Right ventricle myocardium superior (tissue), 1 donor: ENCODE data around the gene APOL4. TPM values are rescaled to one million over a fixed set of nuclear protein-coding genes. Genes with fewer than 3 reads are reported as not detected.
"Not testable (repeated sequence)": the region's sequence is repeated elsewhere in the genome, so short reads cannot be mapped to it uniquely, and the experiment has no call there.

Source experiments
- ATAC-seq: fragments of 200-7000 bp; cut with Tn5 transposase; one replicate; pipeline ENCODE4 v1.9.1; 2020; ENCODE audit warnings: mild to moderate bottlenecking; ENCODE audit not compliant: poor library complexity
- DNase-seq: peaks from one replicate; pipeline ENCODE4 v3.0.0-alpha.2; 2020
- intact Hi-C: fragments of 100-400 bp; cut with DNase I; formaldehyde crosslinking; loops from one replicate; pipeline ENCODE4 v1.11.2; 2022
- long read RNA-seq: library from polyadenylated mRNA; unstranded; transcript quantifications from one replicate; pipeline ENCODE4 v2.0.0, GENCODE V29; 2021
- total RNA-seq: library from RNA; stranded (reverse); fragmentation: NEBNext Ultra II Directional; extraction: Animal tissue kit (Norgen Biotek cat#: 25700); gene quantifications from one replicate; pipeline ENCODE4 v1.2.1, GENCODE V29; 2021
- donor health status: DM: no; HTN: yes; CAD: no; lungs with severe emphysema.

The APOL4 gene
- total RNA-seq = 5.0 TPM
- long read RNA-seq, partial matches to known transcripts = 9 of 9 reads
- long read RNA-seq, other reads (novel, unspliced or antisense) = 0 of 9 reads

GRCh38 chr22:36201630-36202319 lies at the start of gene APOL4:
TSS of gene APOL4 (minus strand) at chr22:36201809. CDS start at chr22:36201734, 75 bp downstream.
- intact Hi-C loops = no loop called here
- DNase-seq (peak; percentile 93), ATAC-seq (peak; percentile 83)

- DNase-seq, intact Hi-C loops, ATAC-seq: not testable (repeated sequence)
Observed at GRCh38 chr22:36250292-36250960, 48.8 kb upstream of the APOL4 start.

- DNase-seq (no peak), ATAC-seq (no peak)
- intact Hi-C loops = no loop called here
Observed at GRCh38 chr22:36249160-36249559, 47.6 kb upstream of the APOL4 start.

- no peak for ATAC-seq
- no peak for DNase-seq
- intact Hi-C loops = no loop called here
Observed at GRCh38 chr22:36247955-36248354, 46.3 kb upstream of the APOL4 start.

GRCh38 chr22:36246718-36247117 lies 45.1 kb upstream of the APOL4 start:
- DNase-seq = no peak
- ATAC-seq = no peak
- intact Hi-C loops = no loop called here

- intact Hi-C loops = no loop called here
- DNase-seq = no peak
- no peak for ATAC-seq
Observed at GRCh38 chr22:36245805-36246356, 44.3 kb upstream of the APOL4 start.

GRCh38 chr22:36244522-36245391 lies 43.1 kb upstream of the APOL4 start:
- intact Hi-C loops = no loop called here
- peak; percentile 72 for DNase-seq
- ATAC-seq = peak; percentile 85

- ATAC-seq (peak; percentile 31), DNase-seq (no peak)
Observed at GRCh38 chr22:36243986-36244385, 42.4 kb upstream of the APOL4 start.

GRCh38 chr22:36239401-36240171 lies 38.0 kb upstream of the APOL4 start, which contains the start of gene APOL2:
TSS of gene APOL2 (minus strand) at chr22:36239527. CDS start at chr22:36233162, 6,365 bp downstream.
- ATAC-seq = peak; percentile 96
- intact Hi-C loops = loop anchor here (5.0 kb wide), 1 partner anchor 42 kb away; no protein-coding TSS in a partner anchor
- DNase-seq = peak; percentile 94

More at GRCh38 chr22:36243986-36244385, 42.4 kb upstream of the APOL4 start:
- intact Hi-C loops = no loop called here

GRCh38 chr22:36239150-36239400 lies 37.5 kb upstream of the APOL4 start:
- no peak for DNase-seq
- intact Hi-C loops = loop anchor here (5.0 kb wide), 1 partner anchor 42 kb away; no protein-coding TSS in a partner anchor
- peak; percentile 14 for ATAC-seq

- intact Hi-C loops = loop anchor here (5.0 kb wide), 1 partner anchor 41 kb away; no protein-coding TSS in a partner anchor
- DNase-seq (no peak), ATAC-seq (peak; percentile 45)
Observed at GRCh38 chr22:36238373-36239149, 37.0 kb upstream of the APOL4 start.

- intact Hi-C loops = loop anchor here (5.0 kb wide), 1 partner anchor 40 kb away; no protein-coding TSS in a partner anchor
- no peak for DNase-seq
- no peak for ATAC-seq
Observed at GRCh38 chr22:36237462-36238372, 36.1 kb upstream of the APOL4 start.

- ATAC-seq = no peak
- intact Hi-C loops = loop anchor here (5.0 kb wide), 1 partner anchor 39 kb away; no protein-coding TSS in a partner anchor
- no peak for DNase-seq
Observed at GRCh38 chr22:36236388-36237319, 35.0 kb upstream of the APOL4 start.

- intact Hi-C loops = loop anchor here (5.0 kb wide), 1 partner anchor 38 kb away; no protein-coding TSS in a partner anchor
- DNase-seq = no peak
- ATAC-seq = no peak
Observed at GRCh38 chr22:36235585-36235984, 34.0 kb upstream of the APOL4 start.

- no peak for ATAC-seq
- no peak for DNase-seq
- intact Hi-C loops = loop anchor here (5.0 kb wide), 1 partner anchor 38 kb away; no protein-coding TSS in a partner anchor
Observed at GRCh38 chr22:36234919-36235318, 33.3 kb upstream of the APOL4 start.
